ENCODE measurements around the gene HINFP. TPM values are rescaled to one million over a fixed set of nuclear protein-coding genes. Genes with fewer than 3 reads are reported as not detected.

Gene HINFP
- total and polyA plus RNA-seq, 2 of the 8 experiments (the other 6 are each of a cell fraction or from before 2014, with no cell fraction given), result 35.0 to 37.3 TPM

DNA sequence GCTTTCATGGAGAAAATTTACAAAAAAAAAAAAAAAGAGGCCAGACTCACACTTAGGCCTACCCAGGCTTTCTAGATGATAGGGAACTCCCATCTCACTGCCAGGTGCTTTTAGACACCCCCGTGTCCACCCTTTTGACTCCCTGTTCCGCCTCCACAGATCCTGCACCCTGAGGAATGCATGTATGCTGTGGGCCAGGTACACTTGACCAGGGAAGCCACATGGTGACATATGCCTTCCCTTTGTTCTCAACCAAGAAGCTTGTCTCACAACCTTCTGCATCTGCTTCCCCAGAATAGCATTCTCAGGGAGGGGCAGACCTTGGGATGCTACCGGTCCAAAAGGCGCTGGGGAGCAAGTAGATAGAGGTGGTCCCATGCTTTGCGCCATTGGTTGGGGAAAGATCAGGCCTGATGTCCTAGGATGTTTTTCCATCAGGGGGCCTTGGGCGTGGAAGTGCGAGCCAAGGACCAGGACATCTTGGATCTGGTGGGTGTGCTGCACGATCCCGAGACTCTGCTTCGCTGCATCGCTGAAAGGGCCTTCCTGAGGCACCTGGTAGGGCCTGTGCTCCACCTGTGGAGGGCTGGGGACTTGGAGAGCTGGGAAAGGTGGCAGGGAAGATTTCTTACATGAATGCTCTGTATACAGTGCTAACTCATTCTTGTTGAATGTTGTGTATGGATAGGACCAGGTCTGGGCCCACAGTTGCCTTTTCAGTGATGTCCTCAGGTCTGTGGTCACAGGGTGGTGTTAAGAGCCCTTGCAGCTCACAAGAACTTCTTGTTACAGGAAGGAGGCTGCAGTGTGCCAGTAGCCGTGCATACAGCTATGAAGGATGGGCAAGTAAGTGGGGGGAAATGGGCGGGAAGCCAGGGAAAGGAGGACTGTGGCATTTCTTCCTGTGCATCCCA, 29.2 kb upstream of the HINFP start:
- Histone ChIP-seq H2BK12ac (ENCODE audit: low read depth, low read length) (no peak overlapping the region), H3K56ac (replicated peaks; ENCODE audit: insufficient read length, low read depth, low read length) (no peak overlapping the region), H3K18ac (ENCODE audit: extremely low read depth, low read length) (no peak overlapping the region), H3K4ac (replicated peaks; ENCODE audit: insufficient read length, low read depth, low read length) (peak overlapping the region; percentile 10), H2BK120ac (replicated peaks; ENCODE audit: low read depth, low read length) (no peak overlapping the region), H4K5ac (ENCODE audit: insufficient read length, low read depth, low read length) (no peak overlapping the region), H2BK15ac (ENCODE audit: low read length) (no peak overlapping the region), H3K4me1 (replicated peaks in 1 of 4; ENCODE audit: control insufficient read depth in 3 of 4, insufficient read depth in 4 of 4, low read length in 3 of 4) (peaks cover 0 to 13% (median 3%) of the 10 kb centered on the region in 4 experiments; a peak in 5 of 7 replicates), H3K4me3 (ENCODE audit: extremely low read depth in 1 of 4, insufficient read depth in 2 of 4, low read depth in 3 of 4, low read length in 4 of 4) (peak overlapping the region; percentile 85 to 97 (median 92); a peak in 7 of 8 replicates), H3K27me3 (replicated peaks in 1 of 4; ENCODE audit: control insufficient read depth in 3 of 4, extremely low read depth in 1 of 4, insufficient read depth in 3 of 4, low read length in 3 of 4) (no peaks in the 10 kb centered on the region), H3K27ac (ENCODE audit: low read depth, low read length) (no peak overlapping the region), H3K23me2 (ENCODE audit: low read depth, low read length) (peaks cover 2% of the 10 kb centered on the region; the same call in 1 of the 2 replicates), H3K36me3 (ENCODE audit: control insufficient read depth in 2 of 4, insufficient read depth in 4 of 4, low read length in 3 of 4) (peaks cover 4 to 48% (median 20%) of the 10 kb centered on the region in 4 experiments; a peak in 6 of 8 replicates), H2AK5ac (ENCODE audit: low read depth, low read length) (no peak overlapping the region), H2AFZ (ENCODE audit: low read length) (no peak overlapping the region), H4K91ac (replicated peaks; ENCODE audit: insufficient read length, low read length) (no peak overlapping the region), H4K20me1 (replicated peaks in 1 of 2; ENCODE audit: control insufficient read depth in 1 of 2, insufficient read depth in 2 of 2, low read length in 2 of 2) (peaks cover 16 to 18% of the 10 kb centered on the region in 2 experiments), H3K9me3 (ENCODE audit: insufficient read depth in 2 of 2, low read depth in 1 of 2, low read length in 1 of 2) (no peaks in the 10 kb centered on the region), H4K8ac (ENCODE audit: extremely low read depth, insufficient read depth, low read length) (peak overlapping the region; percentile 22; the same call in 1 of the 2 replicates), H3K79me1 (ENCODE audit: low read depth, low read length) (peaks cover 16% of the 10 kb centered on the region), H3K9ac (replicated peaks in 1 of 4; ENCODE audit: extremely low read depth in 1 of 4, low read depth in 3 of 4, low read length in 3 of 4) (peak overlapping the region in 1 of 4 experiments; percentile 89; a peak in 1 of 7 replicates), H2BK5ac (ENCODE audit: low read depth, low read length) (no peak overlapping the region), H3K79me2 (ENCODE audit: control insufficient read depth in 1 of 2, insufficient read depth in 2 of 2, low read length in 2 of 2) (peaks cover 18 to 34% of the 10 kb centered on the region in 2 experiments), H3K14ac (ENCODE audit: insufficient read length) (no peak overlapping the region), H3K23ac (ENCODE audit: insufficient read length) (no peak overlapping the region), H2BK20ac (ENCODE audit: low read length) (no peak overlapping the region), H3K4me2 (ENCODE audit: insufficient read depth in 1 of 2, low read depth in 2 of 2, low read length in 2 of 2) (peak overlapping the region; percentile 95 to 96)
- TF ChIP-seq POLR2AphosphoS5 (IDR thresholded peaks at IDR 0.05; ENCODE audit: low read depth, low read length), result peak; percentile 49
- no peak for TF ChIP-seq CHD1 (IDR thresholded peaks at IDR 0.05; ENCODE audit: low read depth, low read length)
- no peak for TF ChIP-seq CREB1 (IDR thresholded peaks at IDR 0.05)
- POLR2A ChIA-PET (ENCODE audit: partially characterized antibody), result interaction anchor here (0.7 to 8.6 kb wide), 17 partner anchors 7 to 225 kb away, joined by 3 to 141 read pairs (median 4); partner anchors contain the start of genes ABCG4, C2CD2L, CBL and DPAGT1
- 91% methylated on average over 13 of the region's 13 CpGs; no CpG with 5 or more reads in 1 of the 2 experiments for WGBS, 2 experiments (ENCODE audit: extremely low coverage in 1 of 2, insufficient coverage in 1 of 2, insufficient read length in 1 of 2, insufficient replicate concordance in 2 of 2, low coverage in 1 of 2, low lambda C conversion rate in 2 of 2, missing lambda C conversion rate in 1 of 2)
- DNase-seq (ENCODE audit: low read depth in 1 of 2, low spot score in 2 of 2) (no peak), FAIRE-seq (no peak)
- CTCF ChIA-PET (ENCODE audit: partially characterized antibody), result interaction anchor here (0.6 to 1.6 kb wide), 9 partner anchors 10 to 303 kb away, joined by 3 to 7 read pairs (median 3); partner anchors contain the start of gene CBL

Data from H1 (cell line).